Liver (tissue), 9 donors: ENCODE measurements around the gene RBM6. TPM values are rescaled to one million over a fixed set of nuclear protein-coding genes. Genes with fewer than 3 reads are reported as not detected.

Source experiments
- DNase-seq: peaks from one replicate; pipeline ENCODE4 v3.0.0-alpha.2; 2017; ENCODE audit warnings: low spot score
- H3K27ac ChIP-seq, 2 donors: one replicate each; pipeline ENCODE4 v1.7.0; 2013; ENCODE audit warnings: inconsistent platforms in 2 of 2, low read length in 2 of 2, control low read depth in 1 of 2, low read depth in 1 of 2, mild to moderate bottlenecking in 1 of 2
- H3K27me3 ChIP-seq, 4 donors: one replicate each; pipeline versions ENCODE4 v1.6.1 to v1.7.0; 2013; ENCODE audit warnings: low read length in 3 of 4, inconsistent platforms in 1 of 4, mild to moderate bottlenecking in 1 of 4, moderate library complexity in 1 of 4; ENCODE audit not compliant: control insufficient read depth in 4 of 4, insufficient read depth in 4 of 4
- H3K36me3 ChIP-seq, 4 donors: one replicate each; pipeline versions ENCODE4 v1.6.1 to v1.7.0; 2013; ENCODE audit warnings: low read length in 3 of 4, mild to moderate bottlenecking in 3 of 4, low read depth in 1 of 4, moderate library complexity in 1 of 4; ENCODE audit not compliant: control insufficient read depth in 4 of 4, insufficient read depth in 3 of 4
- H3K4me1 ChIP-seq, 4 donors: one replicate each; pipeline versions ENCODE4 v1.6.1 to v1.7.0; 2013; ENCODE audit warnings: low read length in 3 of 4, mild to moderate bottlenecking in 3 of 4, moderate library complexity in 1 of 4; ENCODE audit not compliant: control insufficient read depth in 4 of 4, insufficient read depth in 4 of 4
- H3K4me3 ChIP-seq, 3 donors: one replicate each; pipeline versions ENCODE4 v1.6.1 to v1.7.0; 2013; ENCODE audit warnings: low read length in 3 of 3, control low read depth in 1 of 3, low read depth in 1 of 3, mild to moderate bottlenecking in 1 of 3
- H3K9ac ChIP-seq, 2 donors: one replicate each; pipeline ENCODE4 v1.7.0; 2013; ENCODE audit warnings: low read length in 2 of 2, mild to moderate bottlenecking in 2 of 2, moderate library complexity in 2 of 2, control low read depth in 1 of 2, low read depth in 1 of 2
- H3K9me3 ChIP-seq, 4 donors: one replicate each; pipeline versions ENCODE4 v1.6.1 to v1.7.0; 2013; ENCODE audit warnings: low read length in 3 of 4; ENCODE audit not compliant: control insufficient read depth in 4 of 4
- FOXA1 ChIP-seq: IDR thresholded peaks from 2 replicates; pipeline ENCODE4 v1.6.1; 2016; ENCODE audit warnings: antibody characterized with exemption
- GABPA ChIP-seq, 2 donors: IDR thresholded peaks in 1 of 2; conservative IDR thresholded peaks in 1 of 2; 2 replicates each; pipeline ENCODE4 v1.6.1; 2016; ENCODE audit warnings: antibody characterized with exemption in 2 of 2, mild to moderate bottlenecking in 1 of 2, moderate library complexity in 1 of 2
- HNF4G ChIP-seq: IDR thresholded peaks from 2 replicates; pipeline ENCODE4 v1.6.1; 2016; ENCODE audit warnings: antibody characterized with exemption
- JUND ChIP-seq, 2 donors: IDR thresholded peaks; 2 replicates each; pipeline ENCODE4 v1.6.1; 2016; ENCODE audit warnings: antibody characterized with exemption in 2 of 2
- MAX ChIP-seq: IDR thresholded peaks from 2 replicates; pipeline ENCODE4 v1.6.1; 2016; ENCODE audit warnings: antibody characterized with exemption
- NR2F2 ChIP-seq: IDR thresholded peaks from 2 replicates; pipeline ENCODE4 v1.6.1; 2016; ENCODE audit warnings: antibody characterized with exemption
- SP1 ChIP-seq: IDR thresholded peaks from 2 replicates; pipeline ENCODE4 v1.6.1; 2018; ENCODE audit warnings: antibody characterized with exemption, mild to moderate bottlenecking
- WGBS: extraction: QIAGEN DNeasy Blood & Tissue Kit; methylation state at CpG from one replicate; pipeline ENCODE4 v1.1.7; 2013; 5-methylcytosine and 5-hydroxymethylcytosine counted together
- polyA plus RNA-seq, 2 donors: library from polyadenylated mRNA; stranded (reverse) in 1 of 2; unstranded in 1 of 2; fragments of 200-250 nt in 1 of 2; fragments of >200 nt in 1 of 2; fragmentation: Nextera tagmentation in 1 of 2; extraction: Ambion mirVana in 1 of 2; gene quantifications; one replicate each; pipeline versions ENCODE4 v1.2.1 to v1.2.3, GENCODE V29; 2013 to 2015
- total RNA-seq, 2 donors: library from RNA; depleted of rRNA; stranded (reverse); fragments of >200 nt; gene quantifications; one replicate each; pipeline ENCODE4 v1.2.3, GENCODE V29; 2014
- TF ChIP-seq, protein P1 (sequence below): IDR thresholded peaks from 2 replicates; pipeline ENCODE4 v1.6.1; 2016; ENCODE audit warnings: antibody characterized with exemption
- TF ChIP-seq, protein P2 (sequence below): IDR thresholded peaks from 2 replicates; pipeline ENCODE4 v1.6.1; 2016; ENCODE audit warnings: antibody characterized with exemption
- TF ChIP-seq, protein P3 (sequence below): IDR thresholded peaks from 2 replicates; pipeline ENCODE4 v1.6.1; 2016; ENCODE audit warnings: antibody characterized with exemption, mild to moderate bottlenecking
- donor health status: healthy.
- donor health status: healthy.
- donor health status: healthy.
- donor health status: healthy.
- donor health status: healthy.

RBM6 gene
- total and polyA plus RNA-seq, 4 donors = 10.9 to 59.2 (median 37.5) TPM

- no peak overlapping the region for H3K27ac ChIP-seq
- no peak for TF ChIP-seq NR2F2
- TF ChIP-seq, protein P1, sequence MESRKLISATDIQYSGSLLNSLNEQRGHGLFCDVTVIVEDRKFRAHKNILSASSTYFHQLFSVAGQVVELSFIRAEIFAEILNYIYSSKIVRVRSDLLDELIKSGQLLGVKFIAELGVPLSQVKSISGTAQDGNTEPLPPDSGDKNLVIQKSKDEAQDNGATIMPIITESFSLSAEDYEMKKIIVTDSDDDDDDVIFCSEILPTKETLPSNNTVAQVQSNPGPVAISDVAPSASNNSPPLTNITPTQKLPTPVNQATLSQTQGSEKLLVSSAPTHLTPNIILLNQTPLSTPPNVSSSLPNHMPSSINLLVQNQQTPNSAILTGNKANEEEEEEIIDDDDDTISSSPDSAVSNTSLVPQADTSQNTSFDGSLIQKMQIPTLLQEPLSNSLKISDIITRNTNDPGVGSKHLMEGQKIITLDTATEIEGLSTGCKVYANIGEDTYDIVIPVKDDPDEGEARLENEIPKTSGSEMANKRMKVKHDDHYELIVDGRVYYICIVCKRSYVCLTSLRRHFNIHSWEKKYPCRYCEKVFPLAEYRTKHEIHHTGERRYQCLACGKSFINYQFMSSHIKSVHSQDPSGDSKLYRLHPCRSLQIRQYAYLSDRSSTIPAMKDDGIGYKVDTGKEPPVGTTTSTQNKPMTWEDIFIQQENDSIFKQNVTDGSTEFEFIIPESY = no peak
- TF ChIP-seq SP1 = no peak
- TF ChIP-seq, protein P2, sequence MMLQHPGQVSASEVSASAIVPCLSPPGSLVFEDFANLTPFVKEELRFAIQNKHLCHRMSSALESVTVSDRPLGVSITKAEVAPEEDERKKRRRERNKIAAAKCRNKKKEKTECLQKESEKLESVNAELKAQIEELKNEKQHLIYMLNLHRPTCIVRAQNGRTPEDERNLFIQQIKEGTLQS = no peak
- TF ChIP-seq HNF4G = no peak
- H3K4me3 ChIP-seq = no peak overlapping the region
- peaks cover 0 to 30% (median 18%) of the 10 kb centered on the region in 4 donors for H3K36me3 ChIP-seq
- WGBS = 96% methylated on average over 4 of the region's 4 CpGs
- DNase-seq = no peak
- H3K9ac ChIP-seq = no peak overlapping the region
- H3K27me3 ChIP-seq = no peaks in the 10 kb centered on the region
- H3K4me1 ChIP-seq = no peaks in the 10 kb centered on the region
- H3K9me3 ChIP-seq = no peaks in the 10 kb centered on the region
These were observed 107.5 kb downstream of the RBM6 start for GRCh38 chr3:50047426-50047825.

GRCh38 chr3:50050361-50050760 lies 110.4 kb downstream of the RBM6 start:
- no peak for DNase-seq
- H3K4me1 ChIP-seq = no peaks in the 10 kb centered on the region
- TF ChIP-seq GABPA (IDR thresholded peaks at IDR 0.05 in 1 of 2, conservative IDR thresholded peaks at IDR 0.05 in 1 of 2) = no peak
- no peak for TF ChIP-seq FOXA1
- TF ChIP-seq, protein P3, sequence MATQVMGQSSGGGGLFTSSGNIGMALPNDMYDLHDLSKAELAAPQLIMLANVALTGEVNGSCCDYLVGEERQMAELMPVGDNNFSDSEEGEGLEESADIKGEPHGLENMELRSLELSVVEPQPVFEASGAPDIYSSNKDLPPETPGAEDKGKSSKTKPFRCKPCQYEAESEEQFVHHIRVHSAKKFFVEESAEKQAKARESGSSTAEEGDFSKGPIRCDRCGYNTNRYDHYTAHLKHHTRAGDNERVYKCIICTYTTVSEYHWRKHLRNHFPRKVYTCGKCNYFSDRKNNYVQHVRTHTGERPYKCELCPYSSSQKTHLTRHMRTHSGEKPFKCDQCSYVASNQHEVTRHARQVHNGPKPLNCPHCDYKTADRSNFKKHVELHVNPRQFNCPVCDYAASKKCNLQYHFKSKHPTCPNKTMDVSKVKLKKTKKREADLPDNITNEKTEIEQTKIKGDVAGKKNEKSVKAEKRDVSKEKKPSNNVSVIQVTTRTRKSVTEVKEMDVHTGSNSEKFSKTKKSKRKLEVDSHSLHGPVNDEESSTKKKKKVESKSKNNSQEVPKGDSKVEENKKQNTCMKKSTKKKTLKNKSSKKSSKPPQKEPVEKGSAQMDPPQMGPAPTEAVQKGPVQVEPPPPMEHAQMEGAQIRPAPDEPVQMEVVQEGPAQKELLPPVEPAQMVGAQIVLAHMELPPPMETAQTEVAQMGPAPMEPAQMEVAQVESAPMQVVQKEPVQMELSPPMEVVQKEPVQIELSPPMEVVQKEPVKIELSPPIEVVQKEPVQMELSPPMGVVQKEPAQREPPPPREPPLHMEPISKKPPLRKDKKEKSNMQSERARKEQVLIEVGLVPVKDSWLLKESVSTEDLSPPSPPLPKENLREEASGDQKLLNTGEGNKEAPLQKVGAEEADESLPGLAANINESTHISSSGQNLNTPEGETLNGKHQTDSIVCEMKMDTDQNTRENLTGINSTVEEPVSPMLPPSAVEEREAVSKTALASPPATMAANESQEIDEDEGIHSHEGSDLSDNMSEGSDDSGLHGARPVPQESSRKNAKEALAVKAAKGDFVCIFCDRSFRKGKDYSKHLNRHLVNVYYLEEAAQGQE = no peak
- TF ChIP-seq, protein P2 = no peak
- TF ChIP-seq, protein P1 = no peak
- TF ChIP-seq NR2F2 = no peak
- TF ChIP-seq MAX = no peak
- no peak for TF ChIP-seq JUND (IDR thresholded peaks at IDR 0.05)
- H3K27ac ChIP-seq = no peak overlapping the region
- H3K9me3 ChIP-seq = no peaks in the 10 kb centered on the region
- H3K36me3 ChIP-seq = peaks cover 3 to 36% (median 26%) of the 10 kb centered on the region in 4 donors
- no peaks in the 10 kb centered on the region for H3K27me3 ChIP-seq
- no peak overlapping the region for H3K4me3 ChIP-seq
- H3K9ac ChIP-seq = no peak overlapping the region
